Brain microvascular endothelial cell (primary cell): ENCODE results near the gene CCDC85A.

ENCODE experiments used
- DNase-seq: peaks from one replicate; pipeline ENCODE4 v3.0.0-alpha.2; 2020
- H3K27ac ChIP-seq: fragments of 250-450 bp; sonication (Bioruptor Pico); 2 replicates; pipeline ENCODE4 v1.5.1; 2020; ENCODE audit warnings: mild to moderate bottlenecking, moderate library complexity
- H3K27me3 ChIP-seq: fragments of 250-450 bp; sonication (Bioruptor Pico); replicated peaks from 2 replicates; pipeline ENCODE4 v1.5.1; 2020; ENCODE audit warnings: mild to moderate bottlenecking
- H3K36me3 ChIP-seq: fragments of 250-450 bp; sonication (Bioruptor Pico); replicated peaks from 2 replicates; pipeline ENCODE4 v1.5.1; 2020; ENCODE audit warnings: mild to moderate bottlenecking
- H3K4me3 ChIP-seq: 2 replicates; pipeline ENCODE4 v1.5.1; 2011; ENCODE audit warnings: low read depth, mild to moderate bottlenecking, control low read depth, low read length, moderate library complexity
- in situ Hi-C: cut with HindIII; loops from 2 replicates; pipeline ENCODE4 v1.10.0; 2017; ENCODE audit warnings: low sequenced_read_pairs, low pct_ligation_motif_present
- TF ChIP-seq, protein P1 (sequence below): IDR thresholded peaks from 2 replicates; pipeline ENCODE4 v1.5.1; 2011; ENCODE audit warnings: low read depth, mild to moderate bottlenecking, moderate library complexity, low read length, control low read depth, inconsistent platforms; ENCODE audit errors: missing control alignments

Gene CCDC85A

DNA sequence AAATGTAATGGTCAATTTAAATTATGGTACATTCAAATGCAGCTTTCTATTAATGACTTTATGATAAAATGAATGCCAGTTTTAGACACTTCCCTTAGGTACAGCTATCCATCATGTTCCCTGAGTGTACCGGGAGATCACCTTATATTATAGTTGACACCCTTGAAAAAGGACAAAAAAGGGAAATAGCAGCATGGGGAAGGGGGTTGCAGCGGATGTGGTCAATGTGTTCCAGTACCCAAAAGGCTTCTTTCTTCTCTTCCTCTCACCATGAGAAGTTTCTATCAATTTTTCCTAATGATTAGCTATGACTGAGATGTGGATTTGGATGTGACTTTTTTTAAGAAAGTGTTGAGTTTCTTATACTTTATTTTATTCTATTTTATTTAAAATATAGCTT, 154.4 kb downstream of the CCDC85A start:
- no peaks in the 10 kb centered on the region for H3K36me3 ChIP-seq
- DNase-seq = no peak
- H3K27ac ChIP-seq = no peak overlapping the region
- H3K27me3 ChIP-seq = no peaks in the 10 kb centered on the region
- H3K4me3 ChIP-seq = no peak overlapping the region
- in situ Hi-C loops = no loop called here
- TF ChIP-seq, protein P1, sequence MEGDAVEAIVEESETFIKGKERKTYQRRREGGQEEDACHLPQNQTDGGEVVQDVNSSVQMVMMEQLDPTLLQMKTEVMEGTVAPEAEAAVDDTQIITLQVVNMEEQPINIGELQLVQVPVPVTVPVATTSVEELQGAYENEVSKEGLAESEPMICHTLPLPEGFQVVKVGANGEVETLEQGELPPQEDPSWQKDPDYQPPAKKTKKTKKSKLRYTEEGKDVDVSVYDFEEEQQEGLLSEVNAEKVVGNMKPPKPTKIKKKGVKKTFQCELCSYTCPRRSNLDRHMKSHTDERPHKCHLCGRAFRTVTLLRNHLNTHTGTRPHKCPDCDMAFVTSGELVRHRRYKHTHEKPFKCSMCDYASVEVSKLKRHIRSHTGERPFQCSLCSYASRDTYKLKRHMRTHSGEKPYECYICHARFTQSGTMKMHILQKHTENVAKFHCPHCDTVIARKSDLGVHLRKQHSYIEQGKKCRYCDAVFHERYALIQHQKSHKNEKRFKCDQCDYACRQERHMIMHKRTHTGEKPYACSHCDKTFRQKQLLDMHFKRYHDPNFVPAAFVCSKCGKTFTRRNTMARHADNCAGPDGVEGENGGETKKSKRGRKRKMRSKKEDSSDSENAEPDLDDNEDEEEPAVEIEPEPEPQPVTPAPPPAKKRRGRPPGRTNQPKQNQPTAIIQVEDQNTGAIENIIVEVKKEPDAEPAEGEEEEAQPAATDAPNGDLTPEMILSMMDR = no peak

DNA sequence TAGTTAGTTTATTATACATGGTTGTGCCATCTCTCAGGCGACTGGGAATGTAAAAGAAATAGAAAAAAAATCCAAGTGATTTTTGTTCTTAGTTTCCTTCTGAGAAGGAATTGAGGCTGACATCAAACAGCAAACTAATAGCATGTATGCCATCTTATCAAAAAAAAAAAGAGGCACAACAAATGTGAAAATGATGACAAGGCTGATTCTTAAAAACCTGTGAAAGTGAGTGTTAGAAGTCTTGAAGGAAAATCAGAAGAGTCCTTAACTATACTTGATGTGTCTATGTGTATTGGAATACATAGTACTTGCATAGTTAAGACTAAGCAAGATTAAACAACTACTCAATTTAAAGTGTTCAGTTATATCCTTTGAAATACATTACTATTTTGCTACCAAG, 161.0 kb downstream of the CCDC85A start:
- TF ChIP-seq, protein P1 = no peak
- H3K4me3 ChIP-seq = no peak overlapping the region
- in situ Hi-C loops = no loop called here
- no peak for DNase-seq
- no peaks in the 10 kb centered on the region for H3K36me3 ChIP-seq
- no peak overlapping the region for H3K27ac ChIP-seq
- H3K27me3 ChIP-seq = no peaks in the 10 kb centered on the region

DNA sequence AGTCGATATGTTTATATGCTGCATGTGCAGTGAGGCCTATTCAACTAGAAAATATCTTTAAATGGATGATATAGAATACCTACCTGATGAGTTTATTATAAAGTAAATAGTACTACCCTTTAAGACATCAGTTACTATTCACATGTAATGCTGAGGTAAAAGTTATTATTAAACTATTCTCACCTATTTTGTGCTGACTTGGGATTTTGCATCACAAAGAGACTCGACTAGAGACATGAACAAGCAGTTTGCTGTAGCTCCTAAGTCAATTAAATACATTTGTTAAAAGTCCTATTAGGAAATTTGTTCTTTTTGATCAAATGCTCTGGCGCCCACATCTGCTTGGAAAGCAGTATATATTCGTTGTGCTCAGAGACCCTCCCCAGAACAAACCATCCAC, 164.1 kb downstream of the CCDC85A start:
- Histone ChIP-seq H3K27me3 (no peaks in the 10 kb centered on the region), H3K27ac (no peak overlapping the region), H3K4me3 (no peak overlapping the region), H3K36me3 (no peaks in the 10 kb centered on the region)
- DNase-seq = no peak
- TF ChIP-seq, protein P1 = no peak
- in situ Hi-C loops = no loop called here

DNA sequence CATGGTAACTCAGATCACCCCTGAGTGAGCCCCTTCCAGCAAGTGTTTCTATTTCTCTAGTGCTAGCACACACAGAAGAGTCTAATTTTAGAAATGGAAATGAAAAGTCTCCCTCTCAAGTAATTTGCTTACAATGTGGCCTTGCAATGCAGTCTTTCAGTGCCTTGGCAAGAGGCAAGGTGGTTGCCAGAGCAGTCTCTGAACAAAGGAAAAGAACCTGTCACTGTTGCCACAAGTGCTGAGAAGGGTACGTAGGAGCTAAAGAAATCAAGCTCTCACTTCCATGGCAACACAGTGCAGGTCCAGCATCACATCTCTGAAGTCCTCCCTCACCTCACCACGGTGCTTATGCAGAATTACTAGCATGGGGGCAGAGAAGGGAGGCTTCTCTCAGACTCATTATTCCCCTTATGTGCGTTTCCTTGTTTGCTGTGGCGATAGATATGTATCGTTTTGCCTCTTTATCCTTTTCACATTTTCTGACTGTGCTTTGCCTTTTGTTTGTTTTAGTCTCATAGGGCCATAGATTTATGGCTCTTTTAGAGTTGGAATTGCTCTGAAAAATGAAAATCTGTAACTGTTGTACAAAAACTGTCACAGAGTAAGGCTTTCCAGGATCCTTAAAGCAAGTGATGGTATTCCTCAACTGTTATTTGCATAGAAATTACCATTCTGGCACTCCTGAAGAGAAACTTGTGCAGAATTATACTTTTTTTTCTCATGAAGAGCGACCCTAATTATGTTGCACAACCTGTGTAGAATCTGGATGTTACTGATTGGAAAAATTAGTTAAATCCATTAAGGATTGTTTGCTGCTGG, 164.8 kb downstream of the CCDC85A start:
- DNase-seq = no peak
- H3K36me3 ChIP-seq = no peaks in the 10 kb centered on the region
- H3K27me3 ChIP-seq = no peaks in the 10 kb centered on the region
- no peak overlapping the region for H3K4me3 ChIP-seq
- in situ Hi-C loops = no loop called here
- TF ChIP-seq, protein P1 = no peak
- no peak overlapping the region for H3K27ac ChIP-seq

DNA sequence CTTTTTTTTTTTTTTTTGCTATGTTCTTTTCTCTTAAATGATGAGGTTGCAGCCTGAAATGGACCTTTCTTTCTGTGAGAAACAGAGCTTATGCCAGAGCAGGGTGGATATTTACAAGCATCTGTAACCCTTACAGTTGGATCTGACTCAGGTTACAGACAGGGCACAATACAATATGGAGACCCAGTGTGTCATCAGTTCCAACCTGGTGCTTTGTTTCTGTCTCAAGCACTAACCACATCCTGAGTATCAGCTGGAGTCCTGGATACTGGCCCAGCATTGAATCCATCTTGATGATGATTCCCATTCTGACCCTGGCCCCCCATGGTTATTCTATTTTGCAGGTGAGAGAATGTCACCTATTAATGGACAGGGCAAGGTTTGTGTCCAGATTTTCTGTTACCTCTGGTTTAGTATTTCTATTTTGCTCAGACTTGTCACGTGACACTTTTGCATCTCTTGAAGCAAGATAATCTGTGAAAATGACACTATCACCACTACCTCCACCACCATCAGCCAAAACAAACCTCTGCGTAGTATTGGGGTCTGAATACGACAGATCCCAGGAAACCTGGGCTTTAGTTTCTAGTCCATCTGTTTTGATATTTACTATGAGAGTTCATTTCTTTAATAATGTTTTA, 174.0 kb downstream of the CCDC85A start:
- no peak overlapping the region for H3K27ac ChIP-seq
- H3K27me3 ChIP-seq = no peaks in the 10 kb centered on the region
- DNase-seq = no peak
- TF ChIP-seq, protein P1 = no peak
- H3K36me3 ChIP-seq = no peaks in the 10 kb centered on the region
- H3K4me3 ChIP-seq = no peak overlapping the region
- in situ Hi-C loops = no loop called here
